CD4-positive, alpha-beta memory T cell (primary cell): ENCODE data around the gene NR1D2. TPM values are rescaled to one million over a fixed set of nuclear protein-coding genes. Genes with fewer than 3 reads are reported as not detected.

Experiments used
- CTCF ChIA-PET: fragments of 350-600 bp; sonication (Branson Sonifier 250); formaldehyde crosslinking; loops from one replicate; lab custom pipeline; 2021; ENCODE audit warnings: inconsistent platforms; ENCODE audit not compliant: partially characterized antibody; lab: Charles Lee
- POLR2A ChIA-PET: fragments of 350-600 bp; sonication (Branson Sonifier 250); formaldehyde crosslinking; loops from one replicate; lab custom pipeline; 2021; ENCODE audit not compliant: partially characterized antibody; lab: Charles Lee
- DNase-seq, 5 donors: peaks; one replicate each; pipeline versions ENCODE4 v3.0.0 to v3.0.0-alpha.2; 2020 to 2022; ENCODE audit warnings: mixed read lengths in 1 of 5
- H3K27ac ChIP-seq: one replicate; pipeline ENCODE4 v1.7.0; 2013; ENCODE audit warnings: low read depth, low read length
- H3K27me3 ChIP-seq: 2 replicates; pipeline ENCODE4 v1.7.0; 2013; ENCODE audit warnings: mild to moderate bottlenecking, low read length, moderate library complexity; ENCODE audit not compliant: insufficient read depth
- H3K36me3 ChIP-seq: 2 replicates; pipeline ENCODE4 v1.7.0; 2013; ENCODE audit warnings: mild to moderate bottlenecking, low read length, moderate library complexity; ENCODE audit not compliant: insufficient read depth
- H3K4me1 ChIP-seq: 2 replicates; pipeline ENCODE4 v1.7.0; 2013; ENCODE audit warnings: mild to moderate bottlenecking, low read length, moderate library complexity; ENCODE audit not compliant: insufficient read depth
- H3K4me3 ChIP-seq, 2 donors: one replicate each; pipeline ENCODE4 v1.7.0; 2013; ENCODE audit warnings: low read length in 2 of 2, mild to moderate bottlenecking in 1 of 2
- H3K9me3 ChIP-seq, 2 donors: one replicate each; pipeline ENCODE4 v1.7.0; 2013; ENCODE audit warnings: low read length in 2 of 2, control low read depth in 1 of 2; ENCODE audit not compliant: control insufficient read depth in 1 of 2
- H3K27ac Mint-ChIP-seq, 7 donors: one replicate each; pipeline ENCODE4 v1.8.0; 2020 to 2021; ENCODE audit warnings: mixed read lengths in 7 of 7, mild to moderate bottlenecking in 6 of 7, inconsistent platforms in 3 of 7, moderate library complexity in 3 of 7
- H3K27me3 Mint-ChIP-seq, 2 donors: one replicate each; pipeline ENCODE4 v1.8.0; 2020 to 2021; ENCODE audit warnings: mixed read lengths in 2 of 2
- H3K36me3 Mint-ChIP-seq, 2 donors: one replicate each; pipeline ENCODE4 v1.8.0; 2020 to 2021; ENCODE audit warnings: mixed read lengths in 2 of 2, inconsistent platforms in 1 of 2, mild to moderate bottlenecking in 1 of 2
- H3K4me1 Mint-ChIP-seq, 4 donors: one replicate each; pipeline ENCODE4 v1.8.0; 2020 to 2021; ENCODE audit warnings: mixed read lengths in 4 of 4, mild to moderate bottlenecking in 1 of 4
- H3K4me3 Mint-ChIP-seq, 8 donors: one replicate each; pipeline ENCODE4 v1.8.0; 2020 to 2021; ENCODE audit warnings: mixed read lengths in 8 of 8, mild to moderate bottlenecking in 7 of 8, moderate library complexity in 6 of 8, inconsistent platforms in 3 of 8
- H3K9me3 Mint-ChIP-seq, 8 donors: one replicate each; pipeline ENCODE4 v1.8.0; 2020 to 2021; ENCODE audit warnings: mixed read lengths in 8 of 8, mild to moderate bottlenecking in 5 of 8, inconsistent platforms in 3 of 8, moderate library complexity in 1 of 8
- intact Hi-C: fragments of 100-400 bp; cut with micrococcal nuclease; formaldehyde crosslinking; loops from one replicate; pipeline ENCODE4 v1.15.1; 2023
- polyA plus RNA-seq, 2 donors: library from polyadenylated mRNA; unstranded; fragments of 300-500 nt; fragmentation: Illumina TruSeq; gene quantifications; one replicate each; pipeline ENCODE4 v1.2.3, GENCODE V29; 2021
- total RNA-seq, 2 experiments: library from RNA; stranded (reverse); gene quantifications; one replicate each; pipeline ENCODE4 v1.2.3, GENCODE V29; 2021

Gene NR1D2
- total and polyA plus RNA-seq, 4 experiments from 2014 or later, result 28.1 to 70.5 (median 65.2) TPM

DNA sequence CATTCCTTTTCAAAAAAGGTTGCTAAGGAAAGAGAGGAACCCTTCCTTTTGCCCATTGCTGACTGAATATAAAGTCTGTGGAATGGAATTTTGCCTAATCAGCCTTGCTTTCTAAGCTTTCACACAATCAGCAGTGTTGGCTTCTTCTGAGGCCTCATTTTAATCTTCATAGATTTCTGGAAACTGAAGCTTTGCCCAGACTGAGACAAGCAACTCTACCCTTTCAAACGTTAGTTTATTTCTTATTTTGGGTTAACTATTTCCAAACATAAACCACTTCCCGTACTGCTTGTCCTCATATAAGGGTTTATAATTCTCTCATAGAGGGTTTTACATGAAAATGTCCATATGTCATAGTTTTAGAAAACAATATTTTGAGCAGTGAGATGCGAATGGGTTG is 82.9 kb downstream of the NR1D2 start:
- no peaks in the 10 kb centered on the region for H3K27me3 ChIP-seq
- DNase-seq, result no peak
- intact Hi-C loops, result no loop called here
- H3K27ac Mint-ChIP-seq, result no peak overlapping the region
- CTCF ChIA-PET, result no interaction called here
- H3K27ac ChIP-seq, result no peak overlapping the region
- no peaks in the 10 kb centered on the region for H3K4me1 Mint-ChIP-seq
- H3K4me3 Mint-ChIP-seq, result no peak overlapping the region
- H3K9me3 ChIP-seq, result no peaks in the 10 kb centered on the region
- POLR2A ChIA-PET, result no interaction called here
- H3K36me3 ChIP-seq, result no peaks in the 10 kb centered on the region
- peaks cover 0 to 8% (median 2%) of the 10 kb centered on the region in 8 donors for H3K9me3 Mint-ChIP-seq
- H3K4me3 ChIP-seq, result no peak overlapping the region
- no peaks in the 10 kb centered on the region for H3K4me1 ChIP-seq
- H3K36me3 Mint-ChIP-seq, result no peaks in the 10 kb centered on the region
- H3K27me3 Mint-ChIP-seq, result peaks cover 2% of the 10 kb centered on the region in 2 donors

Other genes starting within 250 kb of the NR1D2 start
- 10 to 100 TPM; 59.5 to 61.4 TPM for gene UBE2E1, start 139.3 kb upstream of the NR1D2 start, total RNA-seq
- 10 to 100 TPM; 10.9 to 12.0 TPM for gene UBE2E1, start 139.3 kb upstream of the NR1D2 start, polyA plus RNA-seq
- gene NKIRAS1, start 28.3 kb upstream of the NR1D2 start, total RNA-seq, result 1 to 10 TPM; 5.2 to 5.3 TPM
- 1 to 10 TPM; 3.4 to 3.8 TPM for gene NKIRAS1, start 28.3 kb upstream of the NR1D2 start, polyA plus RNA-seq
- gene RPL15, start 28.2 kb upstream of the NR1D2 start, total RNA-seq, result 1,000 to 10,000 TPM; 1,856 to 2,010 TPM
- gene RPL15, start 28.2 kb upstream of the NR1D2 start, polyA plus RNA-seq, result 1,000 to 10,000 TPM; 4,646 to 4,720 TPM